ENCODE data around the gene MAP1B. TPM values are rescaled to one million over a fixed set of nuclear protein-coding genes. Genes with fewer than 3 reads are reported as not detected.
A peak's percentile ranks its signal among the peaks of the same experiment; 100 is the strongest.

MAP1B gene
- polyA plus RNA-seq, 3 donors: 13.3 to 16.2 (median 15.1) TPM

DNA sequence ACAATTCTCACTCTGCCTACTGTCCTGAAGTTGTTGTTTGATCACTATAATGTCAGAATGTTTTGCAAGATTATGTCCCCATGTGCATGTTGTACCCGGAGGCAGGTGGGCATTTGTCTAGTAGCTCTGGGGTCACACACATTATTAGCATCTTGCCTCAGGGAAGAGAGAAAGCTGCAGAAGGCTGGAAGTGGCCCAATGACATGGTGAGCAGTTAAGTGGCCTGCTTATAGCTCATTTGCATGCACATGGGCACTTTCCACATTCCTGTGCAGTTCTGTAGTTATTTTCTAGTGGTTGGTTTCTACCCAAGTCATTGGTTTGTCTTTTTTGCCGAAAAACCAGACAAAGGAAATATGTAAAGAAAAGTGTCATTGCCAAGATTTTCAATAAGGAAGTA, 80.9 kb downstream of the MAP1B start:
- no peak for DNase-seq

DNA sequence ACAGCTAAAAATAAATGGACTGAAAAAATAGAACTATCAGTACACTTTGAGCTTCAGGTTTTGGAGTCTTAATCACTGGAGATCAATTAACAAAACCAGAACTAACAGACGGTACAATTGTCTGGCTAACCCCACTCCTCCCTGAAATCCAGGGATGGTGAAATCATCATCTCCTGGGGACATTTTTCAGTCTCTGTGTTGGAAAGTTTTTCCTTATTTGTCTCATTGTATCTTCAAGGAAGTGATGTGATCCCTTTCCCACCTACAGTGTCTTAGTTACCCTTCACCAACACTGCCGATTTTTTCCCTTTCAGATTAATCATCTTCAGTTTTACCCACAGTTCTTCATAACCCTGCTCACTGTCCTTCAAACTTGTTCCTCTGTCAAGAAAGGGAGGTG, 81.9 kb downstream of the MAP1B start:
- DNase-seq: no peak

DNA sequence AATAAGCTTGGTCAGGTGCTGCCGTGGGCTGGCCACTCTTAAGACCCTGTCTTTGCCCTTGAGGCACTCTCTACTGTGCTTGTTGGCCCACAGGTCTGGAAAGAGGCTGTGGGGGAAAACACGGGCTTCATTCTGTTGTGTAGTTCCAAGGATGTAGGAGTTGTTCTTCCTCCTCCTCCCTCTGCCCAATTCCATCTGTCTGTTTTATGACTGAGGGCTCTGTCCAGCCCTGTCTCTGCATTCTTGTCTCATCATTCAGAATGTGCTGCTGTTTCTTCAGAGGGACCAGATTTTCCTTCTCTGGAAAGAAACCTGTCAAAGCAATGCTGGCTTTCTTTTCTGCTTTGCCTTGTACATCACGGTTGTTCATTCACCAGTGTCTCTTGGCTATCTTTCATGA, 84.1 kb downstream of the MAP1B start:
- no peak for DNase-seq

DNA sequence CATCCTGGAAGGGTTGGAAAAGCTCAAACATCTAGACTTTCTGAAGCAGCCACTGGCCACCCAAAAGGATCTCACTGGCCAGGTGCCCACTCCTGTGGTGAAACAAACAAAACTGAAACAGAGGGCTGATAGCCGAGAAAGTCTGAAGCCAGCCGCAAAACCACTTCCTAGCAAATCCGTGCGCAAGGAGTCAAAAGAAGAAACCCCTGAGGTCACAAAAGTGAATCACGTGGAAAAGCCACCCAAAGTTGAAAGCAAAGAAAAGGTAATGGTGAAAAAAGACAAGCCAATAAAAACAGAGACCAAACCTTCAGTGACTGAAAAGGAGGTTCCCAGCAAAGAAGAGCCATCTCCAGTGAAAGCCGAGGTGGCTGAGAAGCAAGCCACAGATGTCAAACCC, 87.6 kb downstream of the MAP1B start:
- DNase-seq: no peak

DNA sequence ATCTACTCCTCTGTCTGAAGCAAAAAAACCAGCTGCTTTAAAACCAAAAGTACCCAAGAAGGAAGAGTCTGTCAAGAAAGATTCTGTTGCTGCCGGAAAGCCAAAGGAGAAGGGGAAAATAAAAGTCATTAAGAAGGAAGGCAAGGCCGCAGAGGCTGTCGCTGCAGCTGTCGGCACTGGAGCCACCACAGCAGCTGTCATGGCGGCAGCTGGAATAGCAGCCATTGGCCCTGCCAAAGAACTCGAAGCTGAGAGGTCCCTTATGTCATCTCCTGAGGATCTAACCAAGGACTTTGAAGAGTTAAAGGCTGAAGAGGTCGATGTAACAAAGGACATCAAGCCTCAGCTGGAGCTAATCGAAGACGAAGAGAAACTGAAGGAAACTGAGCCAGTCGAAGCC, 88.3 kb downstream of the MAP1B start:
- no peak for DNase-seq

DNA sequence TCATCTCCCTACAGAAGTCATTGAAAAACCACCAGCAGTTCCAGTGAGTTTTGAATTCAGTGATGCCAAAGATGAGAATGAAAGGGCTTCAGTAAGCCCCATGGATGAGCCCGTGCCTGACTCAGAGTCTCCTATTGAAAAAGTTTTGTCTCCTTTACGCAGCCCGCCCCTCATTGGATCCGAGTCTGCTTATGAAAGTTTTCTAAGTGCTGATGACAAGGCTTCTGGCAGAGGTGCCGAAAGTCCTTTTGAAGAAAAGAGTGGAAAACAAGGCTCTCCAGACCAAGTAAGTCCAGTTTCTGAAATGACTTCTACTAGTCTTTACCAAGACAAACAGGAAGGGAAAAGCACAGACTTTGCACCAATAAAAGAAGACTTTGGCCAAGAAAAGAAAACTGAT, 90.1 kb downstream of the MAP1B start:
- DNase-seq: no peak

DNA sequence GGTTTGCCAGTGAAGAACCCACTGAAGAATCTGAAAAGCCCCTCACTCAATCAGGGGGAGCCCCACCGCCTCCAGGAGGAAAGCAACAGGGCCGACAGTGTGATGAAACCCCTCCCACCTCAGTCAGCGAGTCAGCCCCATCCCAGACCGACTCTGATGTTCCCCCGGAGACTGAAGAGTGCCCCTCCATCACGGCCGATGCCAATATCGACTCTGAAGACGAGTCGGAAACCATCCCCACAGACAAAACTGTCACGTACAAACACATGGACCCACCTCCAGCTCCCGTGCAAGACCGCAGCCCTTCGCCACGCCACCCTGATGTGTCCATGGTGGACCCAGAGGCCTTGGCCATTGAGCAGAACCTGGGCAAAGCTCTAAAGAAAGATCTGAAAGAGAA, 92.4 kb downstream of the MAP1B start:
- no peak for DNase-seq

DNA sequence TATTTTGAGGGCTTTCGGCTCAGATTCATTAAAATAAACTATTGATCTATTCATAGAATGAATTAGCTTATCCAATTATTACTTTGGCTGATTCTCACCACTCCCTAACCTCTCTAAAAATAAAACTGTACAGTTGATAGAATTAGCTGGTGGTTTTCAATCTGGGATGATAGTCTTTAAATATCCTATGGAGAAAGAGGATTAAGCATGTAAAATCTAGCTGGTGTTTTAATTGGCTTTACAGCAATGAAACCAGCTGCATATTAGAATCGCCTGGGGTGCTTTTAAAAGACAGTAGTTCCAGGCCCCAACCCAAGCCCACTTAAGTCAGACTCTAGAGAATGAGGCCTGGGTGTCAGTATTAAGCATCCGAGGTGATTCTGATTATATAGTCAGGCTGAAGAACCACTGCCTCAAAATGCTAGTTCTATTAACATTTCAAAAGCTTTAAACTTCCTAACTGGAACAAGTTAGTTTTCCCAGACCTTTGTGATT, 95.1 kb downstream of the MAP1B start:
- no peak for DNase-seq

DNA sequence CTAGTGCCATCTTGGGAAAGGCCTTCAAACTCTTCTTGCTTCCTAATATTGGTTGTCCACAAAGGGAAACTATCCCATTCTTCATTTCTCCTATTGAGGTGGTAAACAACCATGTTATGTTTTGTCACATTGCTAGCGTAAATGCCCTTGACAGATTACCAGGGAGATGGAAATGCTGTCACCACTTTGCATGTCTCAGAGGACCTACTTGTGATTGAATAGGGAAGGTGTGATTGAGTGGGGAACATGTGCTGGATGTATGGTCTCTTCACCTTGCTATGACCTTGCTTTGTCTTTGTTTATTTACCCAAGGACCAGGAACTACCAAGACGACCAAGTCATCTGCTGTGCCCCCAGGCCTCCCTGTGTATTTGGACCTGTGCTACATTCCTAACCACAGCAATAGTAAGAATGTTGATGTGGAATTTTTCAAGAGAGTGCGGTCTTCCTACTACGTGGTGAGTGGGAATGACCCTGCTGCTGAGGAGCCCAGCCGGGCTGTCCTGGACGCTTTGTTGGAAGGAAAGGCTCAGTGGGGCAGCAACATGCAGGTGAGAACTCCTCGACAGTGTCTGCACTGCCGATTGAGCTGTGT, 96.1 kb downstream of the MAP1B start:
- no peak for DNase-seq

DNA sequence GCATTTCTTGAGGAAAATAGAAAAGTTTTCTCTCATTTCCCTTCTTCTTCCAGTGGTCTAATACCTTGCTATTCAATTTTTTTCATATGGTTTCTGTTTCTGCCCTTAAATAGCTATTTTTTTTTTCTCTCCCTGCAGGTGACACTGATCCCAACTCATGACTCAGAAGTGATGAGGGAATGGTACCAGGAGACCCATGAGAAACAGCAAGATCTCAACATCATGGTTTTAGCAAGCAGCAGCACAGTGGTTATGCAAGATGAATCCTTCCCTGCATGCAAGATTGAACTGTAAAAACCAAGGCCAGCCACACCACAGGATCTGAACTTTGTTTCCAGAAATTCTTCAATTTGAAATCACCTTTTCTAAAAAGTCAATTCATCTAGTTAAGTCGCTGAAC, 97.7 kb downstream of the MAP1B start:
- DNase-seq: no peak

DNA sequence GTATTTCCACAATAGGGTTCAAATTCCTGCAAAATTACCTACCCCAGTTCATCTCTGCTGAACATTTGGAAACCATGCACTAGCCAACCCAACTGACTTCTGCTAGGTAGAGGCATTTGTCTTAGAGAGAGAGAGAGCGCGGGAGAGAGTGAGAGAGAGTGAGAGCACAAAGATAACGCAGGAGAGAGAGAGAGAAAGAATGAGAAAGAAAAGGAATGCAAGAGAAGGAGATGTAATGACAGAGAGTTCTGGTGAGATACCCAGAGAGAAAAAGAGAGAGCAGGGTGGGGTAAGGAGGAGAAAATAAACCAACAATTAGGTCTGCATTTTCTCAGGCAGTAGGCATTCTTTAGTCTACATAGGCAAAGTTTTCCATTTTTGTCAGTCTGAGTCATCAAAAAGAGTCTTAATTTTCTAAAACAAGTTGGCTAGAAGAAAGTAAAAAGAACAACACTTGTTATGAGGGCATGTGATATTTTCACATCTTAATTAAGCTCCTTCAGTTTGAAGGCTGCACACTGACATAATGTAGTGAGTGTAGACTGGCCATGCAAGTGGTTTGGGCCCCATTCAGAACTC, 98.2 kb downstream of the MAP1B start:
- DNase-seq: no peak

DNA sequence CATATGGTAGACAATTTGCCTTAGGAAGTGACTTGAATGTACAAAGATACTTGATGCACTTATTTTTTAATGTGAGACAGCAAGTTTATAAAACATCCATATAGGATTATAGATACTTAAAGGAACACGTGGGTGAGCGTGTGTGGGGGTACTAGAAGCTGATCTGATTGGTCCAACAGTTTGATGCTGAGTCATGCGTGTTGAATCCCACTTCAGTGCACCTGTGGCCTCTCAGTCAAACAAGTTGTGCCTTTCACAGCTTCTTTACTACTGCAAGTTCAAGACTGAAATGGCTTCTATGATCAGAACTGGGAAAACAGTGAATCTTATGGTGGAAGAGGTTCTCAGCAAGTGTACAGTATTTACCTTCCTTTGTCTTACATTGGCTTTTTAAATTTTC, 98.9 kb downstream of the MAP1B start:
- no peak for DNase-seq

DNA sequence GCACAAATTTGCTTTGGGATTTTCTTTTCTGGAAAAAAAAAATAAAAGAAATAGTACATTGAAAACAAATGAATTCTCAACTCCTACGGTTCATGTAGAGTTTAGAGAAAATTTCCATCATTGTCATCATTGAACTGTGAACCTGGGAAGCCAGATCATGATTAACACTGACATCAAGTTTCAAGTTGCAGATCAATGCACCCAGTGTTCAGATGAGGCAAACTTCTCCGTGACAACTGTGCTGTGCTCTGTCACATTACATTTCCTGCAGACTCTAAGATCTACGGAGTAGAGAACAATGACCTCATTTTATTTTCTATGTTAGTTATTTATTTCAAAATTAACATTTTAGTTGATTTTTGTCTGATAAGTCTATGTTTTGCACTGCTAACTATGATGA, 99.7 kb downstream of the MAP1B start:
- no peak for DNase-seq

DNA sequence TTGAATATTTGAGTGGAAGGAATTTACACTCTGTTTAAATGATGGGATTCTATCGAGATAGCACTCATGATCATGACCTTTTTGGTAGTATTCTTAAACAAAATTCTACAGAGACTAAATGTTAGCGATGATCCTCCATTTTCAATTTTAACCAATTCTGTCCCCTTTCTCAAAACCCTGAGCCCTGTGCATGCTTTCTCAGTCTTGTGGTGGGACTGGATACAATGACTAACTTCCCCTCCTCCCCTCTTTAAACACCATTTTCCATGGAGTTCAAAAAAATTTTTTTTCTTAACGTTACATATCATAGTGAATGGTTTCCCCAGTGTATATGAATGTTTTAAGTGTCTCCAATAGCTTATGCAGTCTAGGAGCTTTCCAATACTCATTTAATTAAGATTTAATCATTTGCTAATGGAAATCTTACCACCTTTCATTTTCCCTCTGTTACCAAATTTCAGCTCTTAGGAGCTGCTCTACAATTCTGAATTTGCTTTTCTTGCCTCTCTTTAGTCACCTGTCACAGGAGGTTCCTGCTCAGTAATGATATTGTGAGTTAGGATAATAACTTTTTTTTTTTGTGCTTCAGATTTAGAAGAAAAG, 101.2 kb downstream of the MAP1B start:
- DNase-seq: no peak

DNA sequence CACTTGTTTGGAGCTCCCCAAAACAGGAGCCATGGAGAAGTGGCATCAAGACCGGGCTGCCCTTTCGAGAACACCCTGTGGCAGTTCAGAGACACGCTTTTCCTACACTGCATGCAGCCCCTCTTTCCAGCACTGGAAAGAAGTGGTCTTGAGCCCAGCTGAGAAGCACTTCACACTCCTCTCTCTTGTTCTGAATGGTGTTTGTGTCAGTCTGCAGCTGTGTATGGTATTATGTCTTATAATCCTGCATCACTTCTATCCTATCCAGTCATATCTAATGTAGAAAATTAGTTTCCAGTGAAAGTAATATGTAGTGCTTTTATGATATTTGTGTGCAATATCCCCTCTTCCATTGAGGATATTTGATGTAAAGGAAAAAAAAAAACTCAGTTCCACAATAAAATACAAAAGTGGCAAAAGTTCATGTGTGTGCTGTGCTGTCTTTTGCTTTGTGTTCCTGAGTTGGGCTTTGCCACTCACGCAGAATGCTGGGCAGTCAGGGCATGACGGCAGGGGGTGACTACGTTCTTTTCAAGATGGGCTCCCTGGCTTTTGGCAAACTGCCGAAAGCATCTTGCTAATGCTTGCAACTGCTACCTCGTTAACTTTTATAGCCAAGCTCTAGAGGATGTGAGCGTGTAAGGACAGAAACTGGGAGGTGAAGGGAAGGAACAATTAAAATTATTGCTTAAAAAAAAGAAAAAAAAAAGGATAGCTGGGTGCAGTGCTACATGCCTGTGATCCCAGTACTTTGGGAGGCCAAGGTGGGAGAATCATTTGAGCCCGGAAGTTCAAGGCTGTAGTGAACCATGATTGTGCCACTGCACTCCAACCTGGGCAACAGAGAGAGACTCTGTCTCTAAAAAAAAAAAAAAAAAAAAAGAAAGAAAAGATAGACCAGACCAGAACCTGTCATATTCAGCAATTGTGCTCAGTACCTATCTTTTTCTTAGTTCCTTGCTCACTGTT, 102.2 kb downstream of the MAP1B start:
- peak; percentile 69 for DNase-seq

DNA sequence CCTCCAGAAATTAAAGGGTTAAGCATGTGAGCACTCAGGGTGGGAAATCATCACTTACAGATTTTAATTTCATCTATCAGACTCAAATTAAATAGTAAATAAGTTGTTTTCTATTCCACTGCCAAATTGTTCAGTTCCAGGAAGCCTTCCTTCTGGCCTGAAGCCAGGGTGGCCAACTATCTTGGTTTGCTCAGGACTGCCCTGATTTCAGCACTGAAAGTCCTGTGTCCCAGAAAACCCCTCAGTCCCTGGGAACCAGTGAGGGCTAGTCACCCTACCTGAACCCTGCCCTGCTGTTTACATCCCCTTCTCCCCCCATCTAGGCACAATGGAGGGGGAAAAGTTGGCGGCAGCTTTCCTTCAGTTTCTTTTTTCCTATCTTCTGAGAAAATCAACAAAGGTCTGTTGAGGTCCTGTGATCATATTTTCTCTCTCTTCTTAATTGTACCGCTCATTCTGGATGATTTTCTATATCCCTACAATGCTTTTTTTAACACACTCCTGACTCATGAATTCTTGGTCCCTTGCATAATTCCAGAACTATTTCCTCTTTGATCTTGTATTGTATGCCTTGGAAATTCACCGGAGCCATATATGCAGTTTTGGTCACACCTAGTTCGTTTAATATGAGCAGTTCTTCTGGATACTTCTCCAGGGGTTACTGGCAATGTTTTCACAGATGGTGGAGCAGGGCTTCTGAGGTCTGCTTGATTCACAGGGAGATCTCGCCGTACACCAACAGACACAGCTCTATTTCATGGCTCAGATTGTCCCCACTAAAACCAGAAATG, 103.8 kb downstream of the MAP1B start:
- DNase-seq: no peak

DNA sequence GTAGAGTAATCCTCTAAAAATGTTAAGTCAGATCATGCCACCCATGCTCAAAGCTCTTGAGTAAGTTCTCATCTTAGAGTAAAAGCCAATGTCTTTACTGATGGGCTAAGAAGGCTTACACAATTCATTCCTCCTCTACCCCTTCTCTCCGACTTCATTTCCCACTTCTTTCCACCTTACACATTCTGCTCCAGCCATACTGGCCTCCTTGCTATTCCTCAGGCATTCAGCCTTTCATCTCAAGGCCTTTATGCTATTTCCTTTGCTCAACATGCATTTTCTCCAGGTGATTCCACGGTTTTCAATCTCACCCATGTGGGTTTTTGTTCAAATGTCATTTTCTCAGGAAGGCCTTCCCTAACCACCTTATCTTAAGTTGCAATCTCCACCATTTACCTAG, 104.9 kb downstream of the MAP1B start:
- DNase-seq: no peak

DNA sequence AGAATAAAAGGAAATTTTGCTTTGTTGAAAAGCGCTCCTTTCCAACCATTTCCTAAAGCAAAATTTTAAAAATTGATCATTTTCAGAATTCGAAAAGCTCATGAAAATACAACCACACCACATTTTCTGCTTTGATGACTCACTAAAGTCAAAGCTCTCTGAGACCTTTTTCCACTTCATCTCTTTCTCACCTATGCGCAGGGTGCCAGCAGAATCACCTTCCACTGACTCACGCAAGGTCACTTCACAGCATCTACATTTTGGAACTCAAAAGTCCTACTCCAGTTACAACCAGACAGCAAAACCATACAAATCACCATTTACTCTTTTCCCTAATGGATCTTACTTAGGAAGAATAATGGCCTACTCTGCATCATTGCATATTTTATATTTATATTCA, 106.2 kb downstream of the MAP1B start:
- DNase-seq: no peak

DNA sequence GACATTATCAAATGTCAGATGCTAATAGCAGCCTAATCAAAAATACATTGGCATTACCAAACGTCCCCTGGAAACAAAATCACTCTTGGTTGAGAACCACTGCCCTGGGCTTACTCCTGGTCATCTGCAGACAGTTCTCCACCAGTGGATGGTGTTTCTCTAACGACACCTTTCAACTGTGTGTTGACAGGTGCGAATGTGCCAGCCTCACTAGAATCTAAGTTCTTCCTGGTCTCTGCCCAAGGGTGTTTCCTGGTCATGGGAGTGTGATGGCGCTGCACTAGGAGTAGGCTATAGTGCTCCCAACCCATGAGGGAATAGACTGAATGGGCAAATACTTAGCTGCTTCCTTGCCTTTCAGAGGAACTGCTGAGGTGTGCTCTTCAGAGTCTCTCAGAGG, 106.9 kb downstream of the MAP1B start:
- DNase-seq: no peak

DNA sequence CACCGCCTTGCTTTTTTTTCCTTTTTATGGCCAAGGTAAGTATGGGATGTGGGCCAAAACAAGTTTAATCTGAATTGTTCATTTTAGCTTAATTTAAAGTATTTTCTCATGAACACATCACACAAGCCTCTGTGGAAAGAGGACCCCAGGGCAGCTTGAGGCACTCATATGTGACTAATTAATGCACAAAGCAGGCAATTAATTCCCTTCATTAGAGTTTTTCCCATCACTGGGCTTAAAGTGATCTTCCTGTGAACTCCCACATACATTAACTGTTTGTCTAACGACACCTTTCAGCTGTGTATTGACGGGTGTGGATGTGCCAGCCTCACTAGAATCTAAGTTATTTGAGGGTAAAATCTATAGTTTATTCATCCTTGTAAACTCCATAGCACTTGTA, 109.5 kb downstream of the MAP1B start:
- DNase-seq: no peak

DNA sequence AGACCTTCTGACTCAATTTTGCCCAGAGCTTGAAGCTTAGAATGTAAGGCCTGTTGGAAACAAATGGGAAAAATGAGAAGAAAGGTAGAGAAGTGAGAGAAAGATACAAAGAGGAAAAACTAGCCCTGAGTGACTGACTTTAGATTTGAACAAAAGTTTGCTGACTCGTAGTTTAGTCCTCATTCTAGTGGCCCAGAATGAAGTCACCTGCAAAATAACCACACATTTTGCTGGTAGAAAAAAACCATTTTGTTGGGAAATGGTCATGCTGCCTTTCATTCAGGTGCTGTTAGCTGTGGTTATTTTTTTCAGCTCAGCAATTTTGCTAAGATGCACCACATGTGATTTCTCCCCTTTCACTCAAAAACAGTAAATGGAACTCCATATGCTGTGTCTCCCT, 113.8 kb downstream of the MAP1B start:
- no peak for DNase-seq

DNA sequence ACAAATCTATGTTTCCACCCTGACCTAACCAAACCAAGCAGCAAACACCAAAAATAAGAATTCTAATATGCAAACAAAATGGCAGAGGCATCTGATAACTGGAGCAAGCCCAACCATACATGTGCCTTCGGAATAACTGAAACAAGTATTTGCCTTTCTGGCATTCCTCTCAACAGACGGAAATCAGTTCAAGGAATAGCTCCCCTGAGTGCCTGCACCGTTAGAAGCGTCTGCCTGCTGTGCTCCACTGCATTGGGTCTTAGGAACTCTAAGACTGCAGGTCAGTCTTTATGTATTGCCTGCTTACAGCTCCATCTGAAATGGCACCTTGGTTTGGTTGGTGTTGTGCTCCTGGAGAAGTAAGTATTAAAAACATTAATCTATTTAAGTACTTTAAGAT, 114.3 kb downstream of the MAP1B start:
- DNase-seq: no peak

Data from renal pelvis (tissue), 4 donors.